Rectal smooth muscle tissue (tissue), 1 donor: ENCODE data around the gene MEFV.
A peak's percentile ranks its signal among the peaks of the same experiment; 100 is the strongest.

Experiments used
- H3K27ac ChIP-seq: one replicate; pipeline ENCODE4 v1.7.0; 2013; ENCODE audit warnings: low read depth, low read length, inconsistent platforms
- H3K27me3 ChIP-seq: one replicate; pipeline ENCODE4 v1.7.0; 2013; ENCODE audit warnings: low read length; ENCODE audit not compliant: control insufficient read depth, insufficient read depth
- H3K36me3 ChIP-seq: one replicate; pipeline ENCODE4 v1.7.0; 2013; ENCODE audit warnings: low read length; ENCODE audit not compliant: control insufficient read depth, insufficient read depth
- H3K4me1 ChIP-seq: one replicate; pipeline ENCODE4 v1.7.0; 2013; ENCODE audit warnings: low read length; ENCODE audit not compliant: control insufficient read depth, insufficient read depth
- H3K4me3 ChIP-seq: one replicate; pipeline ENCODE4 v1.7.0; 2013; ENCODE audit warnings: low read length
- H3K9ac ChIP-seq: one replicate; pipeline ENCODE4 v1.7.0; 2013; ENCODE audit warnings: low read length

MEFV gene

GRCh38 chr16:3256146-3256865 is at the start of gene MEFV:
TSS of gene MEFV (minus strand) at chr16:3256633. CDS start at chr16:3256587, 46 bp downstream.
- no peaks in the 10 kb centered on the region for H3K27me3 ChIP-seq
- H3K9ac ChIP-seq, result no peak within 1 kb of the TSS
- H3K36me3 ChIP-seq, result no peaks in the 10 kb centered on the region
- H3K4me1 ChIP-seq, result no peaks in the 10 kb centered on the region
- no peak within 1 kb of the TSS for H3K27ac ChIP-seq
- H3K4me3 ChIP-seq, result no peak within 1 kb of the TSS

DNA sequence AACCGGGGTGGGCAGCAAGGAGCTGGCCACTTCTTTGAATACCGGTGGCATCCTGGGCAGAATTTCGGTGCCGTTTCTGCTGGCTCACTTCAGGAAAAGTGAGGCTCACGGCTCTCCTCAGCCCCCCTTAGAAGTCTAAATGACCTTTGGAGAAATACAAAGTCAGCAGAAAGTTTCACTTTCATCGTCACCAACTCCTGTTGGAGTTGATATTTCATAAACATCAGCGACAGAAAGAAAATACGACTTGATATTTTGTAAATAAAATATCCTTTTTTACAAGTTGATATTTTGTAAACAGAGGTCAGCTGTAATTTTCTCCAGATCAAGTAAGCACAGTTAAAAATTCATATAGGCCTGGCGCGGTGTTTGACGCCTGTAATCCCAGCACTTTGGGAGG is 49.6 kb upstream of the MEFV start:
- no peaks in the 10 kb centered on the region for H3K27me3 ChIP-seq
- peaks cover 7% of the 10 kb centered on the region for H3K4me1 ChIP-seq
- H3K36me3 ChIP-seq, result peaks cover 15% of the 10 kb centered on the region
- H3K9ac ChIP-seq, result peak overlapping the region; percentile 84
- H3K27ac ChIP-seq, result peak overlapping the region; percentile 96
- H3K4me3 ChIP-seq, result peak overlapping the region; percentile 97

- Histone ChIP-seq H3K4me3 (peak within 1 kb of the TSS; percentile 97), H3K9ac (peak within 1 kb of the TSS; percentile 84), H3K27me3 (no peaks in the 10 kb centered on the region), H3K36me3 (peaks cover 15% of the 10 kb centered on the region), H3K4me1 (peaks cover 7% of the 10 kb centered on the region), H3K27ac (peak within 1 kb of the TSS; percentile 96)
Observed at GRCh38 chr16:3305109-3306068, 49.0 kb upstream of the MEFV start, which contains the start of the genes TIGD7 and ZNF75A. TSS of gene TIGD7 (minus strand) at chr16:3305430. CDS start at chr16:3300614, 4,816 bp downstream. TSS of gene ZNF75A (plus strand) at chr16:3305497. CDS start at chr16:3308429, 2,932 bp downstream.

DNA sequence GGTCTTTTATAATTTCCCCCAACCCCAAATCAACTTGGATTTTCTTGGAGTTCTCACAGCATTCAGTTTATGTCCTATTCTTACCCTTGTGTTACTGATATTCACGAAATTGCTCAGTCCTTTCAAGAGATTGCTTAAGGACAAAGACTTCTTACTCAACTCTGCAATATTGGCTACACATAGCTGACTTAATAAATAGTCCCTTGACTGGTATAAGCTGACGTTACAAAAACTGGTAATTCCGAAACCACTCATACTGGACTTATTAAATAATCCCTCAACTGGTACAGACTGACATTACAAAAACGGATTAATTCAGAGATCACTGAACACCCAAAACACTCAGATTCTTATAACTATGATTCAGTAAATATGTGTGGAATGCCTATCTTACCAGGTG is 47.9 kb upstream of the MEFV start:
- Histone ChIP-seq H3K27ac (peak overlapping the region; percentile 96), H3K4me3 (peak overlapping the region; percentile 97), H3K4me1 (peaks cover 7% of the 10 kb centered on the region), H3K9ac (no peak overlapping the region), H3K27me3 (no peaks in the 10 kb centered on the region), H3K36me3 (peaks cover 23% of the 10 kb centered on the region)

DNA sequence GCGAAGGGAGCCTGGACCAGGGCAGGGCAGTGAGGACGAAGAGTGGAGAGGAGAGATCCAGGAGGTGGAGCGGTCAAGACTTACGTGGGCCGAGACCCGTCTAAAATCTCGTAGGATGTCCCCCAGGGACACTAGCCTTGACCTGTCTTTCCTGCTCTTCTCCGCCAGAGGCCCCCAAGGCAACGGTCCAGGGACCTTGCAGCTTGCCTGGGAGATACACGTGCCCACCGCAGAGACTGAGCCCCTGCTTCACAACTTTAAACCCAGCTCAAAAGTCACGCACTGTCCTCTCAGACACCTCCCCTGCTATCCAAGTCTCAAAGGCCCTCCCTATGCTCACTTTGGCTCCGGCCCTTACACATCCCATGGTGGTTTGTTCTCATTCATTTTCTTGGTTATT is 39.4 kb upstream of the MEFV start:
- no peaks in the 10 kb centered on the region for H3K4me1 ChIP-seq
- H3K9ac ChIP-seq, result no peak overlapping the region
- H3K4me3 ChIP-seq, result no peak overlapping the region
- H3K36me3 ChIP-seq, result peaks cover 16% of the 10 kb centered on the region
- no peak overlapping the region for H3K27ac ChIP-seq
- H3K27me3 ChIP-seq, result no peaks in the 10 kb centered on the region

GRCh38 chr16:3295209-3295608 is 38.8 kb upstream of the MEFV start:
- Histone ChIP-seq H3K4me1 (no peaks in the 10 kb centered on the region), H3K27me3 (no peaks in the 10 kb centered on the region), H3K9ac (no peak overlapping the region), H3K4me3 (no peak overlapping the region), H3K36me3 (peaks cover 20% of the 10 kb centered on the region), H3K27ac (no peak overlapping the region)

GRCh38 chr16:3292604-3293003 is 36.2 kb upstream of the MEFV start:
- no peaks in the 10 kb centered on the region for H3K27me3 ChIP-seq
- H3K9ac ChIP-seq, result no peak overlapping the region
- H3K4me3 ChIP-seq, result no peak overlapping the region
- H3K36me3 ChIP-seq, result peaks cover 33% of the 10 kb centered on the region
- H3K27ac ChIP-seq, result no peak overlapping the region
- H3K4me1 ChIP-seq, result no peaks in the 10 kb centered on the region

- H3K4me3 ChIP-seq, result no peak overlapping the region
- no peaks in the 10 kb centered on the region for H3K27me3 ChIP-seq
- H3K27ac ChIP-seq, result no peak overlapping the region
- H3K4me1 ChIP-seq, result peaks cover 2% of the 10 kb centered on the region
- no peak overlapping the region for H3K9ac ChIP-seq
- peaks cover 51% of the 10 kb centered on the region for H3K36me3 ChIP-seq
Observed at GRCh38 chr16:3289998-3290673, 33.7 kb upstream of the MEFV start.

- H3K27ac ChIP-seq, result no peak overlapping the region
- H3K4me3 ChIP-seq, result peak overlapping the region; percentile 75
Observed at GRCh38 chr16:3285131-3285530, 28.7 kb upstream of the MEFV start.

GRCh38 chr16:3283543-3284447 is 27.4 kb upstream of the MEFV start:
- Histone ChIP-seq H3K4me3 (peak overlapping the region; percentile 75), H3K27me3 (no peaks in the 10 kb centered on the region)

More at GRCh38 chr16:3285131-3285530, 28.7 kb upstream of the MEFV start:
- Histone ChIP-seq H3K36me3 (peaks cover 37% of the 10 kb centered on the region), H3K27me3 (no peaks in the 10 kb centered on the region), H3K4me1 (peaks cover 11% of the 10 kb centered on the region), H3K9ac (no peak overlapping the region)

DNA sequence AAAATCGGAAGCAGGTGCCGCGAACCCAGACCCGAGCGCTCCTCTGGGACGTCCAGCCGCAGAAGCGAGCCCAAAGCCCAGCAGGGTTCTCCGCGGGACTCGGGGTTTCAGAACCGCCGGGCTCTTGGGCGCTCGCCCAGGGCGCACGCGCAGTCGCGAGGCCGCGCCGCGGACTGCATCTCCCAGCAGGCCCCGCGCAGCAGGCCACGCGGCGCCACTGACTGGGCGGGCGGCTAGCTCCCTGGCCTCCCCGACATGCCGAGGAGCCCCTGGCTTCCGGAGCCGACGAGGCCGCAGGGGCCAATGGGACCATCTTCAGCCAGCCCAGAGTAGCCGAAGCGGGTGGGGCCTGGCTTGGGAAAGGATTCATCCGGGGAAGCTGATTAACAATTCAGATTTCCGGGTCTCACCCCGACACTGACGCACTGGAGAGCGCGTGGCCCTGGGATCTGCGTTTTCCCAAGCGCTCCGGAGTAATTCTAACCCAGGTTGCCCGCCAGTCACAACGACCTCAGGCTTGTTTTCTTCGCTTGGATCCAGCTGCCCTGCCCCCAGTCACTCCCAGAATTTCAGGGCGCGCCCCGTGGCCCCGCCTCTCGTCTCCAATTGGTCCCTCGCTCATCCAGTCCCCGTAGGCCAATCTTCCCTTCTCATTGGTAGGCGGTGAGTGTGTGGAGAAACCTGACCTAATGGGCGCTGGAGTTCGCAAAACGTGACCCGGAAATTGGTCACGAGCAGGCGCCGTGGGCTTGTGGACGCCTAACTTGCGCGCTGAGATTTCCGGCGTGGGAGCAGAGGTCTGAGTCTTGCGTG is 26.5 kb upstream of the MEFV start, which contains the start of gene ZNF263:
Gene ZNF263 (plus strand): TSS at position 762 of the 813 bp plus-strand sequence. CDS start 328 bp downstream, outside the sequence.
- H3K4me1 ChIP-seq, result peaks cover 11% of the 10 kb centered on the region
- peaks cover 18% of the 10 kb centered on the region for H3K36me3 ChIP-seq
- no peaks in the 10 kb centered on the region for H3K27me3 ChIP-seq
- peak within 1 kb of the TSS; percentile 75 for H3K4me3 ChIP-seq
- H3K9ac ChIP-seq, result peak within 1 kb of the TSS; percentile 82
- peak within 1 kb of the TSS; percentile 99 for H3K27ac ChIP-seq

More at GRCh38 chr16:3283543-3284447, 27.4 kb upstream of the MEFV start:
- Histone ChIP-seq H3K36me3 (peaks cover 23% of the 10 kb centered on the region), H3K27ac (peak overlapping the region; percentile 99), H3K4me1 (peaks cover 11% of the 10 kb centered on the region), H3K9ac (peak overlapping the region; percentile 67)
